ENCODE data around the gene TBC1D25.

The TBC1D25 gene

DNA sequence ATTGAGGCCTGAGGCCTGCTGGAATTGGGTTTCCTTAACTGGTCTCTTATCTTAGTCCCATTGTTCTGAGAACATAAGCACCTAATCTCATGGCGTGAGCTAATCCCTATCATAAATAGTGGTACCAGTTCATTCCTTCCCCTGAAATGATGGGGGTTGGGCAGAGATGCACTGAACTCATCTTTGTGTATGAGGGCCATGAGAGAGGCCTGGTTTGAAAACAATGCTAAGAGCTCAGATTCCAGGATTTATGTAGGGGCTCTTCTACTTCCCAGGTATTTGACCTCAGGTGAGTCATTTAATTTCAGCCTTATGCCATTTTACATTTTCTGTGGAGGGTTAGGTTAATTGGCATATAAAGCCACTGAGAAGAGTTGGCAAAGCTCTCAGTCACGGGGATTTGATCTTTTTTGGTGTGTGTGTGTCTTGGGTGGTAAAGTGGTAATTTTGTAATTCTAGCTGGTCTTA lies 39.2 kb downstream of the TBC1D25 start:
- H3K9me3 ChIP-seq (ENCODE audit: severe bottlenecking), result no peaks in the 10 kb centered on the region
- H3K36me3 ChIP-seq, result peaks cover 47% of the 10 kb centered on the region
- peaks cover 19% of the 10 kb centered on the region for H3K27me3 ChIP-seq (ENCODE audit: insufficient read depth, low read depth, severe bottlenecking)
- no peak for DNase-seq
- H3K27ac ChIP-seq, result no peak overlapping the region
- TF ChIP-seq, protein P1, sequence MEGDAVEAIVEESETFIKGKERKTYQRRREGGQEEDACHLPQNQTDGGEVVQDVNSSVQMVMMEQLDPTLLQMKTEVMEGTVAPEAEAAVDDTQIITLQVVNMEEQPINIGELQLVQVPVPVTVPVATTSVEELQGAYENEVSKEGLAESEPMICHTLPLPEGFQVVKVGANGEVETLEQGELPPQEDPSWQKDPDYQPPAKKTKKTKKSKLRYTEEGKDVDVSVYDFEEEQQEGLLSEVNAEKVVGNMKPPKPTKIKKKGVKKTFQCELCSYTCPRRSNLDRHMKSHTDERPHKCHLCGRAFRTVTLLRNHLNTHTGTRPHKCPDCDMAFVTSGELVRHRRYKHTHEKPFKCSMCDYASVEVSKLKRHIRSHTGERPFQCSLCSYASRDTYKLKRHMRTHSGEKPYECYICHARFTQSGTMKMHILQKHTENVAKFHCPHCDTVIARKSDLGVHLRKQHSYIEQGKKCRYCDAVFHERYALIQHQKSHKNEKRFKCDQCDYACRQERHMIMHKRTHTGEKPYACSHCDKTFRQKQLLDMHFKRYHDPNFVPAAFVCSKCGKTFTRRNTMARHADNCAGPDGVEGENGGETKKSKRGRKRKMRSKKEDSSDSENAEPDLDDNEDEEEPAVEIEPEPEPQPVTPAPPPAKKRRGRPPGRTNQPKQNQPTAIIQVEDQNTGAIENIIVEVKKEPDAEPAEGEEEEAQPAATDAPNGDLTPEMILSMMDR (IDR thresholded peaks at IDR 0.05; ENCODE audit: low read depth, low read length), result no peak
- H3K4me3 ChIP-seq (ENCODE audit: low read depth, low read length), result no peak overlapping the region

DNA sequence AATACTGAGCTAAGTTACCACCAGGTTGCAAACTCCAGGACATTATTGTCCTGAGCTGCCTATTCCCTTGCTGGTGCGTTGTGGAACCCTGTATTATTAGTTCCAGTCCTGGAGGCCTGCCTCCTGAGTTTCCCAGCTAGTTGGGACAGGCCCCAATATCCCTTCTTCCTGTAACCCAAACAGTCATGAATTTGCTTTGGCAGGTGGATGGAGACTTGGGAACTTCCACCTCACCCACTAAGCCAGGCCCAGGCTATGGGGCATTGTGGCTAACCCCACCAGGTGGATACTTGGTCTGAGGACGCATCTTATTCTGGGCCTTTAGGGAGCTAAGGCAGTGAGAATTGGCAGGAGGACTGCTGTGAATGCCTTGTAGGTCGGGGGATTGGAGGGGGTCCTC lies 39.7 kb downstream of the TBC1D25 start:
- no peaks in the 10 kb centered on the region for H3K9me3 ChIP-seq (ENCODE audit: severe bottlenecking)
- TF ChIP-seq, protein P1 (IDR thresholded peaks at IDR 0.05; ENCODE audit: low read depth, low read length), result no peak
- H3K27me3 ChIP-seq (ENCODE audit: insufficient read depth, low read depth, severe bottlenecking), result peaks cover 16% of the 10 kb centered on the region
- no peak for DNase-seq
- no peak overlapping the region for H3K4me3 ChIP-seq (ENCODE audit: low read depth, low read length)
- no peak overlapping the region for H3K27ac ChIP-seq
- H3K36me3 ChIP-seq, result peaks cover 47% of the 10 kb centered on the region

DNA sequence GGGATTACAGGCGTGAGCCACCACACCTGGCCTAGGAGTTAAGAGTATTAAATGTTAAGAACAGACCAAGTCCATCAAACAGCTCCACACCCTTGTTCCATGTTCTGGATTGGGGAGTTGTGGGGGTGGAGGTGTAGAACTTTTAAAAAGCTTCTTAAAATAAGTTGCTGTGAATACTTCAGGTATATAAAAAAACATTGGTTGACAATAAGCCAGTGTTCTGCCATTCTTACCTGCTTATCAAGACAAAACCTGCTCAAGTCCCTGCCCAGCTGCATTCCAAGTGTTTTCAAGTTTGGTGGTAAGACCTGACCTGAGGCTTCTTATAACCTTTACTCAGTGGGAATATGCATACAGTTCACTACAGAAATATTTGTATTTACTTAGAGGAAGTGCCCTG lies 41.1 kb downstream of the TBC1D25 start:
- Histone ChIP-seq H3K27ac (no peak overlapping the region), H3K9me3 (ENCODE audit: severe bottlenecking) (no peaks in the 10 kb centered on the region), H3K4me3 (ENCODE audit: low read depth, low read length) (no peak overlapping the region), H3K27me3 (ENCODE audit: insufficient read depth, low read depth, severe bottlenecking) (peaks cover 9% of the 10 kb centered on the region), H3K36me3 (peaks cover 36% of the 10 kb centered on the region)
- TF ChIP-seq, protein P1 (IDR thresholded peaks at IDR 0.05; ENCODE audit: low read depth, low read length), result no peak
- no peak for DNase-seq

DNA sequence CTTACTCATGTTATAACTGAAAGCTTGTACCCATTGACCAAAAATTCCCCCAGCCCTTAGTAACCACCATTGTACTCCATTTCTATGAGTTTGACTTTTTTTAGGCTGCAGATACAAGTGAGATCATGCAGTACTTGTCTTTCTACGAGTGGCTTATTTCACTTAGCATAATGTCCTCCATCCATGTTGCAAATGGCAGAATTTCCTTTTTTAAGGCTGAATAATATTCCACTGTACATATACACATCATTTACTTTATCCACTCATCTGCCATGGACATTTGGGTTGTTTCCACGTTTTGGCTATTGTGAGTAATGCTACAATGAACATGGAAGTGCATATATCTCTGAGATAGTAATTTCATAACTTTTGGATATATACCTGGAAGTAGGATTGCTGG lies 45.2 kb downstream of the TBC1D25 start:
- no peaks in the 10 kb centered on the region for H3K9me3 ChIP-seq (ENCODE audit: severe bottlenecking)
- no peaks in the 10 kb centered on the region for H3K36me3 ChIP-seq
- DNase-seq, result no peak
- no peak overlapping the region for H3K27ac ChIP-seq
- peaks cover 8% of the 10 kb centered on the region for H3K27me3 ChIP-seq (ENCODE audit: insufficient read depth, low read depth, severe bottlenecking)
- TF ChIP-seq, protein P1 (IDR thresholded peaks at IDR 0.05; ENCODE audit: low read depth, low read length), result no peak
- H3K4me3 ChIP-seq (ENCODE audit: low read depth, low read length), result no peak overlapping the region

DNA sequence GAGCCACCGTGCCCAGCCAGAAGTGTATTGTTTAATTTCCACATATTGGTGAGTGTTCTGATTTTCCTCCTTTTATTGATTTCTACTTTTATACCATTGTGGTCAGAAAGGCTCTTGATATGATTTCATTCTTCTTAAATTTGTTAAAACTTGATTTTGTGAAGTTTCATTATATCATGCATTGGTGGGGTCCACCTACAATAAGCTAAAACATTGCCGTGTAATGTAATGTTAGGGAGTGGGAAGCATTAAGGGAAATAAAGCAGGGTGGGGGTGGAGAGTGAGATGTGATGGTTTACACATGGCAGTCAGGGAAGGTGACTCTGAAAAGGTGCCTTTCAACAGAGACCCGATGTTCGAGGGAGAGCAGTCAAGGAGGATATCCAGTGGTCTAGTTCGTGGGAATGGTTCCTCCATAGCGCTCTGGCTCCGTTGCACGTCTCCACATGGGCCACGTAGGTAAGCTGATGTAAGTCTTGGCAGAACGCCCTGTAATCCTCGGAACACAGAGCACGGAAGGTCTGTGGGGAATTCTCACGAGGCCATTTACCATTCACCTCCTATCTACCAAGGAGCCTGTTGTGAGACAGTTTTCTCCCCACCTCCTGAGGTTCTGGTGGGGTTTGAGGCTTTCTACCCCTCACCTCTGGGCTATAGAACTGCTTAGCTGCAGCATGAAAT lies 50.1 kb downstream of the TBC1D25 start:
- Histone ChIP-seq H3K27ac (no peak overlapping the region), H3K27me3 (ENCODE audit: insufficient read depth, low read depth, severe bottlenecking) (peaks cover 8% of the 10 kb centered on the region), H3K9me3 (ENCODE audit: severe bottlenecking) (no peaks in the 10 kb centered on the region), H3K4me3 (ENCODE audit: low read depth, low read length) (no peak overlapping the region), H3K36me3 (no peaks in the 10 kb centered on the region)
- TF ChIP-seq, protein P1 (IDR thresholded peaks at IDR 0.05; ENCODE audit: low read depth, low read length), result no peak
- no peak for DNase-seq
